Memory B cell (primary cell): ENCODE results near the gene PTBP1.
"Not testable (repeated sequence)": the region's sequence is repeated elsewhere in the genome, so short reads cannot be mapped to it uniquely, and the experiment has no call there.

ENCODE experiments used
- ATAC-seq: fragments of 150-1000 bp; cut with Tn5 transposase; 2 replicates; pipeline ENCODE4 v1.10.0; 2021; ENCODE audit warnings: low read depth, mild to moderate bottlenecking, moderate library complexity
- DNase-seq, 2 donors: peaks; one replicate each; pipeline ENCODE4 v3.0.0; 2022; ENCODE audit warnings: low spot score in 2 of 2
- H3K27ac Mint-ChIP-seq: one replicate; pipeline ENCODE4 v1.8.0; 2022; ENCODE audit warnings: mild to moderate bottlenecking, moderate library complexity, mixed read lengths
- H3K27me3 Mint-ChIP-seq: one replicate; pipeline ENCODE4 v1.8.0; 2022; ENCODE audit warnings: mixed read lengths
- H3K36me3 Mint-ChIP-seq: one replicate; pipeline ENCODE4 v1.8.0; 2022; ENCODE audit warnings: mild to moderate bottlenecking, mixed read lengths
- H3K4me1 Mint-ChIP-seq: one replicate; pipeline ENCODE4 v1.8.0; 2022; ENCODE audit warnings: mixed read lengths
- H3K4me3 Mint-ChIP-seq: one replicate; pipeline ENCODE4 v1.8.0; 2022; ENCODE audit warnings: mild to moderate bottlenecking, moderate library complexity, mixed read lengths
- H3K9me3 Mint-ChIP-seq: one replicate; pipeline ENCODE4 v1.8.0; 2022; ENCODE audit warnings: mixed read lengths

PTBP1 gene

GRCh38 chr19:815079-815774 is 18.0 kb downstream of the PTBP1 start:
- peaks cover 20% of the 10 kb centered on the region for H3K36me3 Mint-ChIP-seq
- peak; percentile 14 for ATAC-seq

GRCh38 chr19:815775-816499 is 18.7 kb downstream of the PTBP1 start:
- peak; percentile 4 for ATAC-seq
- no peak for DNase-seq
- no peaks in the 10 kb centered on the region for H3K27me3 Mint-ChIP-seq
- H3K9me3 Mint-ChIP-seq, result peaks cover 5% of the 10 kb centered on the region
- no peak overlapping the region for H3K4me3 Mint-ChIP-seq
- H3K27ac Mint-ChIP-seq, result no peak overlapping the region
- peaks cover 4% of the 10 kb centered on the region for H3K4me1 Mint-ChIP-seq
- peaks cover 17% of the 10 kb centered on the region for H3K36me3 Mint-ChIP-seq

More at GRCh38 chr19:815079-815774, 18.0 kb downstream of the PTBP1 start:
- peaks cover 5% of the 10 kb centered on the region for H3K9me3 Mint-ChIP-seq
- no peaks in the 10 kb centered on the region for H3K27me3 Mint-ChIP-seq
- H3K4me3 Mint-ChIP-seq, result no peak overlapping the region
- peaks cover 4% of the 10 kb centered on the region for H3K4me1 Mint-ChIP-seq
- peak overlapping the region; percentile 58 for H3K27ac Mint-ChIP-seq
- DNase-seq, result no peak

- Mint-ChIP-seq H3K9me3 (peaks cover 5% of the 10 kb centered on the region), H3K36me3 (peaks cover 17% of the 10 kb centered on the region), H3K27me3 (peaks cover 2% of the 10 kb centered on the region), H3K27ac (no peak overlapping the region), H3K4me3 (no peak overlapping the region), H3K4me1 (peaks cover 4% of the 10 kb centered on the region)
- DNase-seq (no peak), ATAC-seq (no peak)
These were observed 19.2 kb downstream of the PTBP1 start for GRCh38 chr19:816500-816857.

GRCh38 chr19:820212-820611 is 23.0 kb downstream of the PTBP1 start:
- peaks cover 11% of the 10 kb centered on the region for H3K27me3 Mint-ChIP-seq
- not testable (repeated sequence) for H3K27ac Mint-ChIP-seq, H3K4me1 Mint-ChIP-seq, H3K4me3 Mint-ChIP-seq, DNase-seq, ATAC-seq, H3K9me3 Mint-ChIP-seq
- H3K36me3 Mint-ChIP-seq, result peaks cover 11% of the 10 kb centered on the region

- H3K27me3 Mint-ChIP-seq, result peaks cover 11% of the 10 kb centered on the region
- H3K9me3 Mint-ChIP-seq, result peaks cover 4% of the 10 kb centered on the region
- ATAC-seq, result no peak
- no peak overlapping the region for H3K27ac Mint-ChIP-seq
- DNase-seq, result no peak
- H3K4me1 Mint-ChIP-seq, result peaks cover 4% of the 10 kb centered on the region
- H3K36me3 Mint-ChIP-seq, result peaks cover 6% of the 10 kb centered on the region
- no peak overlapping the region for H3K4me3 Mint-ChIP-seq
These were observed 24.1 kb downstream of the PTBP1 start for GRCh38 chr19:821231-821824.

- no peaks in the 10 kb centered on the region for H3K9me3 Mint-ChIP-seq
- no peak within 1 kb of the TSS for H3K27ac Mint-ChIP-seq
- ATAC-seq (no peak), DNase-seq (no peak)
- H3K4me3 Mint-ChIP-seq, result no peak within 1 kb of the TSS
- no peaks in the 10 kb centered on the region for H3K4me1 Mint-ChIP-seq
- H3K36me3 Mint-ChIP-seq, result peaks cover under 1% of the 10 kb centered on the region
- peaks cover 11% of the 10 kb centered on the region for H3K27me3 Mint-ChIP-seq
These were observed 24.7 kb downstream of the PTBP1 start, which contains the start of gene PLPPR3 for GRCh38 chr19:821825-822503. TSS of gene PLPPR3 (minus strand) at chr19:821955. CDS start at chr19:821559, 396 bp downstream.

- Mint-ChIP-seq H3K4me1 (no peaks in the 10 kb centered on the region), H3K4me3 (no peak overlapping the region), H3K27me3 (peaks cover 14% of the 10 kb centered on the region), H3K36me3 (peaks cover 2% of the 10 kb centered on the region), H3K27ac (no peak overlapping the region), H3K9me3 (no peaks in the 10 kb centered on the region)
- no peak for ATAC-seq
- DNase-seq, result no peak
These were observed 26.4 kb downstream of the PTBP1 start for GRCh38 chr19:823565-824121.

GRCh38 chr19:824885-825284 is 27.6 kb downstream of the PTBP1 start:
- peaks cover 24% of the 10 kb centered on the region for H3K27me3 Mint-ChIP-seq
- H3K4me1 Mint-ChIP-seq, result no peaks in the 10 kb centered on the region
- H3K27ac Mint-ChIP-seq, result no peak overlapping the region
- H3K36me3 Mint-ChIP-seq, result peaks cover 2% of the 10 kb centered on the region
- ATAC-seq, result no peak
- no peak for DNase-seq
- H3K9me3 Mint-ChIP-seq, result no peaks in the 10 kb centered on the region
- H3K4me3 Mint-ChIP-seq, result peak overlapping the region; percentile 22

GRCh38 chr19:825897-826644 is 28.8 kb downstream of the PTBP1 start:
- DNase-seq (no peak), ATAC-seq (no peak)
- H3K9me3 Mint-ChIP-seq, result no peaks in the 10 kb centered on the region
- H3K4me3 Mint-ChIP-seq, result no peak overlapping the region
- H3K27me3 Mint-ChIP-seq, result peaks cover 28% of the 10 kb centered on the region
- peaks cover 2% of the 10 kb centered on the region for H3K36me3 Mint-ChIP-seq
- H3K27ac Mint-ChIP-seq, result no peak overlapping the region
- H3K4me1 Mint-ChIP-seq, result no peaks in the 10 kb centered on the region

GRCh38 chr19:827314-827709 is 30.1 kb downstream of the PTBP1 start:
- Mint-ChIP-seq H3K27me3 (peaks cover 31% of the 10 kb centered on the region), H3K4me1 (no peaks in the 10 kb centered on the region), H3K9me3 (no peaks in the 10 kb centered on the region), H3K36me3 (peaks cover 2% of the 10 kb centered on the region), H3K27ac (no peak overlapping the region), H3K4me3 (no peak overlapping the region)
- no peak for DNase-seq
- no peak for ATAC-seq

- ATAC-seq, result no peak
- Mint-ChIP-seq H3K4me1 (no peaks in the 10 kb centered on the region), H3K27ac (no peak within 1 kb of the TSS), H3K36me3 (peaks cover 2% of the 10 kb centered on the region), H3K27me3 (peaks cover 30% of the 10 kb centered on the region), H3K9me3 (no peaks in the 10 kb centered on the region), H3K4me3 (no peak within 1 kb of the TSS)
- DNase-seq, result no peak
These were observed 30.6 kb downstream of the PTBP1 start, which contains the start of gene AZU1 for GRCh38 chr19:827710-828321. TSS of gene AZU1 (plus strand) at chr19:827837. CDS start at chr19:827847, 10 bp downstream.

GRCh38 chr19:829129-829758 is 32.0 kb downstream of the PTBP1 start:
- no peak overlapping the region for H3K27ac Mint-ChIP-seq
- H3K4me3 Mint-ChIP-seq, result no peak overlapping the region
- ATAC-seq (no peak), DNase-seq (no peak)
- H3K36me3 Mint-ChIP-seq, result peaks cover 2% of the 10 kb centered on the region
- H3K27me3 Mint-ChIP-seq, result peaks cover 24% of the 10 kb centered on the region
- no peaks in the 10 kb centered on the region for H3K9me3 Mint-ChIP-seq
- H3K4me1 Mint-ChIP-seq, result no peaks in the 10 kb centered on the region
